ENCODE measurements around the gene DIP2C. TPM values are rescaled to one million over a fixed set of nuclear protein-coding genes. Genes with fewer than 3 reads are reported as not detected.
"Not testable (repeated sequence)": the region's sequence is repeated elsewhere in the genome, so short reads cannot be mapped to it uniquely, and the experiment has no call there.

The DIP2C gene
- total and polyA plus RNA-seq, 2 donors: 21.0 to 24.3 TPM

DNA sequence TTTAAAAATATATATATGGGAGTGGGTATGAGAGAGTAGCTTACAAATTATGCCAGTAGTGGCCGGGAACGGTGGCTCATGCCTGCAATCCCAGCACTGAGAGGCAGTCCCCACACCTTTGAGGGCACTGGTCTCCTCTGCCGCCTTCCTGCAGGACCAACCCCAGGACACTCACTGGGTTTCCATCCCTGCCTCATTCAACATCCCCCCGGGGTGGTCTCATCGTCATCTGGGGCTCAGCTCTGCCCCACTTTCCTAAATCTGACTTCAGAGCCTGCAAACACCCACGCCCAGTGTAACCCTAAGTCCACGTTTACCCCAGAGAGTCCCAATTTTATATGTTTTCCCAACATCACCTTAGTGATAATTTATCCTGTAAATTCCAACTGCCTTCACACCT is 96.5 kb downstream of the DIP2C start:
- 89% methylated on average over 7 of the region's 7 CpGs for WGBS
- Histone ChIP-seq H3K4me3 (ENCODE audit: low read depth, low read length) (no peak overlapping the region), H3K36me3 (ENCODE audit: insufficient read depth) (no peaks in the 10 kb centered on the region), H3K4me1 (ENCODE audit: insufficient read depth) (no peaks in the 10 kb centered on the region), H3K27ac (ENCODE audit: low read depth) (no peak overlapping the region)
- no peak for DNase-seq (ENCODE audit: extremely low spot score)

DNA sequence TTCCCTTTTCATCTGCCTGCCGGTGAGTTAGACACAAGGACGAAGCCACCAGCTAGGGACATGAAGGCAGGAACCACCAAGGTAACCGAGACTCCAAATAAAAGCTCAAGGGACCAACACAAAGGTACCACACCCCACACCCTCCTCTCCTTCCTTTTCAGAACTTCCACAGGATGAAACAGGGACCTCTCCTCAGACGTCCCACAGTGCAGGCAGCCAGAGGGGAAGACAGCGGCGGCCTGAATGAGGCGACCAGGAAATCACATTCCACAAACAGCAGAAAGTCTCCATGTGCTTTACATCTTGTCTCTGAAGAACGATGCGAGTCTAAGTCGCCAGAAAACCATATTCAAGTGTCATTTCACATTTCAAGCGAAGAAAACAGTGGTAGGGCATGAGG is 97.8 kb downstream of the DIP2C start:
- Histone ChIP-seq H3K4me3 (ENCODE audit: low read depth, low read length) (no peak overlapping the region), H3K36me3 (ENCODE audit: insufficient read depth) (no peaks in the 10 kb centered on the region), H3K27ac (ENCODE audit: low read depth) (no peak overlapping the region), H3K4me1 (ENCODE audit: insufficient read depth) (no peaks in the 10 kb centered on the region)
- WGBS: 87% methylated on average over 11 of the region's 11 CpGs
- no peak for DNase-seq (ENCODE audit: extremely low spot score)

DNA sequence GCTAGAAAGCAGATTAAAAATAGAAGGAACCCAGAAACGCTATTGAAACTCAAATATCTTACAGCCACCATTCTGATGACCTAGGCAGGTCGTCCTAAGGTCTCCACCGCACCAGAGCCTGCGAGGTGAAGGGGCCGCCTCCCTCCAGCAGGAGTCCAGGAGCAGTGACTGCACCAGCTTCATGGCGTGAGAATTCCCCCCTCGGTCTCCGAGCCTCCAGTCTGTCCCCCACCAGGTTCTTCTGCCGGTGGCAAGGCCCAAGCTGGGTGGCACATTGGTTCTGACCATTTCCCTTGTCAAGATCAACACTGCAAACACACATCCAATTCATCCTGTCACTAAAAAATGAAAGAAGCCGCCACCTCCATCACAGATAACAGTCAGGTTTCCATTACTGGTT is 98.7 kb downstream of the DIP2C start:
- Histone ChIP-seq H3K4me1 (ENCODE audit: insufficient read depth) (no peaks in the 10 kb centered on the region), H3K36me3 (ENCODE audit: insufficient read depth) (no peaks in the 10 kb centered on the region), H3K27ac (ENCODE audit: low read depth) (no peak overlapping the region), H3K4me3 (ENCODE audit: low read depth, low read length) (no peak overlapping the region)
- no peak for DNase-seq (ENCODE audit: extremely low spot score)
- WGBS: 96% methylated on average over 10 of the region's 10 CpGs

DNA sequence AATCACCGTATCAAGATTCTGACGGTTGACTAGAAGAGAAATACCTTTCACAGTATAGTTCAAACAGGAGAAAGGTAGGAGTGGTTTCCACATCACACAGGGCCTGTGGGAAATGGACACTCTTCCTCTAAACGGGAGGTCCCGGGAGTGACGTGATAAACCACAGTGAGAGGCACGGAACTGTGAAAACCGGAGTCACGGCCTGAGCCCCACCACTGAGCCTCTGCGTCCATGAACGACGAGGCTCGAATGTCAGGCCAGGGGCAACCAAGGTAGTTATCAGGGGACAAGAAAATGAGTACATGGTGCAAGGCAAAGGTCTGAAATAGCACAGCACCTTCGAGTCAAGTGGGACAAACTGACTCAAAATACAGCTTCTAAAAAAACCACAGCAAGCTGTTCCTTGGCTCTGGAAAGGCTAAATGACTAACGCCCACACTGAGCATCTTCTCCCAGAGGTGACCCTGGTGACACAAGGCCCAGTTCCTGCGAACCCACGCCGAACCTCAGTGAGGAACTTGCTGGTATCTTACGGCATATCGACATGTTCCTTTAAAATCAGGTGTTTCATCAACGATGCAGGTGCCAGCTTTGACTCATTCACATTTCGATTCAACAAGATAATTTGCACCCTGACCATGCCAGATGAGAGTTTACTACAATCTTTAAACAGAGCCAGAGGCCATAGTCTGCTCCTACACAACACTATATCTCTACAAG is 99.3 kb downstream of the DIP2C start:
- DNase-seq (ENCODE audit: extremely low spot score): no peak
- H3K4me3 ChIP-seq (ENCODE audit: low read depth, low read length): no peak overlapping the region
- no peak overlapping the region for H3K27ac ChIP-seq (ENCODE audit: low read depth)
- H3K36me3 ChIP-seq (ENCODE audit: insufficient read depth): no peaks in the 10 kb centered on the region
- WGBS: 90% methylated on average over 21 of the region's 21 CpGs
- H3K4me1 ChIP-seq (ENCODE audit: insufficient read depth): no peaks in the 10 kb centered on the region

DNA sequence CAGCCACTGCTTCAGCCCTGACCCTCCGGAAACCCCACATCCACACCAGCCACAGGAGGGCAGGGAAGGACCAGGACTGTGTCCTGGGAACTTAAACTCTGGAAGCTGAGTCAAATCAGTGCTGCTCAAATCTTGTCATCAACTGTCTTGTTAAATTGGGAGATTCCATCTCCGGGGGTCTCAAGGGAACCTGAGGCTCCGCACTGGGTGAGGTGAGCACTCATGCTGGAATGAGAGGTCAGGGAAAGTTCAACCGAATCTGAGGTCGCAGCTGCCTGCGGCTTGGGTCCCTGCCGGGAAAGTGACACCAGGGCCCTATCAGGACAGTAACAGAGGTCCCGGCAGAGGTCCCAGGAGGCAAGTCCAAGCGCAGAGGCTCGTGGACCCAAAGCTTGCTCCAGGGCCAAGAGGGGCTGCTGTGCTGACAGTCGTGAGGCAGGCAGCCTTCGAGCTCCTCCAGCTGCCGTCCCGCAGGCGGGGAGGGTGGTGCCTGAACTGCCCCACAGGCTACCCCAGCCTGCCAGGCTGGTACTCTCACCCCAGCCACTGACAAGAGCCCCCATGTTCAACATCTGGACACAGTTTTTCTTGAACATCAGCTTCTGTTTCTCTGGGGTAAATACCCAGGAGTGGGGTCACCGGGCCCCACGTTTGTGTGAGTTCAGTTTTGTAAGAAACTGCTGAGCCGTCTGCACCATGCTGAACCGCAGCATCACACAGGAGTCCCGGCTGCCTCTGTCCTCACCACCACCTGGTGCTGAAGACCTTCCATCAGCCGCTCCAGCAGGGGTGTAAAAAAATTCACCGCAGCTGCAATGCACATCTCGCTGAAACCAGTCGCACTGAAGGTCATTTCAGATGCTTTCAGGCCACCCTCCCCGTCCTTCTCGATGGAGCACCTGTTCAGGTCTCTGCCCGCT is 101.0 kb downstream of the DIP2C start:
- Histone ChIP-seq H3K27ac (ENCODE audit: low read depth) (no peak overlapping the region), H3K36me3 (ENCODE audit: insufficient read depth) (no peaks in the 10 kb centered on the region), H3K4me3 (ENCODE audit: low read depth, low read length) (no peak overlapping the region), H3K4me1 (ENCODE audit: insufficient read depth) (no peaks in the 10 kb centered on the region)
- no peak for DNase-seq (ENCODE audit: extremely low spot score)
- 60% methylated on average over 27 of the region's 27 CpGs for WGBS

DNA sequence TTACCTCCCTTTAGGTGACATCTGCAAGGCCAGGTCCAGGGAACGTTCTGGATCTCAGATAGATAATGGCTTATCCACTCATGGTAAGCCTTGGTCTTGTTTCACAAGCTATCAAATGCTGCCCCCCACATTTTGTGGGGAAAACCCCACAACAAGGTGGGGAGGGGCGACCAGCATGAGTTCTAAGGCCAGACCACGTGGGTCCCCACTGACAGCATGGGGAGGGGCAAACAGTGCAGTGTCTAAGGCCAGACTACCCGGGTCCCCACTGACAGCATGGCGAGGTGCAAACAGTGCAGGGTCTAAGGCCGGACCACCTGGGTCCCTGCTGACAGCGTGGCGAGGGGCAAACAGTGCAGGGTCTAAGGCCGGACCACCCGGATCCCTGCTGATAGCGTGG is 102.8 kb downstream of the DIP2C start:
- no peaks in the 10 kb centered on the region for H3K4me1 ChIP-seq (ENCODE audit: insufficient read depth)
- no peaks in the 10 kb centered on the region for H3K36me3 ChIP-seq (ENCODE audit: insufficient read depth)
- H3K27ac ChIP-seq (ENCODE audit: low read depth): no peak overlapping the region
- 93% methylated on average over 11 of the region's 11 CpGs for WGBS
- DNase-seq (ENCODE audit: extremely low spot score): no peak
- H3K4me3 ChIP-seq (ENCODE audit: low read depth, low read length): no peak overlapping the region

DNA sequence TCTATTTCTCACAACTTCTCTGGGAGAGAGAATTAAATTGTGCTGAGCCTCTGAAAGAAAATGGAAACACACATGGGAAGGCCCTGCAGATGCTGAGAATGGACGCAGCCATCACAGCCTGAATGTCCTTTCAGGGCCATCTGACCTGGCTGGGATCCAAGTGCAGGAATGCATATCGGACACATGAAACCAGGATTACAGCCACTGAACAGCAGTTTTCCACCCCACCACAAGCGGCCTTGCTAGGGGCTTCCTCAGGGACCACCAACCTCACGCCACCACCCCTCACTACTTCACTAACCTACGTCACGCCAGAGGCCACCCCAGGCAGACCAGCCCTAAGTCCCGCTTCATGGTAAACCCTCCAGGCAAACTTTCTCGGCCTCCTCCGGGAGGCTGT is 103.3 kb downstream of the DIP2C start:
- H3K4me1 ChIP-seq (ENCODE audit: insufficient read depth): peaks cover 3% of the 10 kb centered on the region
- WGBS: 92% methylated on average over 9 of the region's 9 CpGs
- no peaks in the 10 kb centered on the region for H3K36me3 ChIP-seq (ENCODE audit: insufficient read depth)
- no peak overlapping the region for H3K4me3 ChIP-seq (ENCODE audit: low read depth, low read length)
- DNase-seq (ENCODE audit: extremely low spot score): no peak
- no peak overlapping the region for H3K27ac ChIP-seq (ENCODE audit: low read depth)

DNA sequence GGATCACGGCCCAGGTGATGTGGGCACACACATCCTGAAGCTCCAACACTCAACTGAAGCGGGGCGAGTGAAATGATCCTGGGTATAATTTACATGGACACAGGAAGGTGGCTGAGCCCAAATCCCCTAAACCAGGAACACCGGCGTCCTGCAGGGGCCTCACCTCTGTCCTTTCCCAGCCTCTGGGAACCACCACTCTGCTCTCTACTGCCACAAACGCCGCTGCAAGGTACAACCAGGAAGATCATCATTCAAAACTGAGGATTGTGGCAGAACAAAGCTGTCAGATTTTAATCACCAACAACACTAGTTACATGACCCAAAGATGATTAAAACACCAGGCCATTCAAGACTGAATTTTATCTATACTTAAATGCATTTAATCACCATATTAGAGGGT is 104.0 kb downstream of the DIP2C start:
- Histone ChIP-seq H3K27ac (ENCODE audit: low read depth) (no peak overlapping the region), H3K36me3 (ENCODE audit: insufficient read depth) (no peaks in the 10 kb centered on the region), H3K4me1 (ENCODE audit: insufficient read depth) (peaks cover 3% of the 10 kb centered on the region), H3K4me3 (ENCODE audit: low read depth, low read length) (no peak overlapping the region)
- no peak for DNase-seq (ENCODE audit: extremely low spot score)
- 91% methylated on average over 7 of the region's 7 CpGs for WGBS

DNA sequence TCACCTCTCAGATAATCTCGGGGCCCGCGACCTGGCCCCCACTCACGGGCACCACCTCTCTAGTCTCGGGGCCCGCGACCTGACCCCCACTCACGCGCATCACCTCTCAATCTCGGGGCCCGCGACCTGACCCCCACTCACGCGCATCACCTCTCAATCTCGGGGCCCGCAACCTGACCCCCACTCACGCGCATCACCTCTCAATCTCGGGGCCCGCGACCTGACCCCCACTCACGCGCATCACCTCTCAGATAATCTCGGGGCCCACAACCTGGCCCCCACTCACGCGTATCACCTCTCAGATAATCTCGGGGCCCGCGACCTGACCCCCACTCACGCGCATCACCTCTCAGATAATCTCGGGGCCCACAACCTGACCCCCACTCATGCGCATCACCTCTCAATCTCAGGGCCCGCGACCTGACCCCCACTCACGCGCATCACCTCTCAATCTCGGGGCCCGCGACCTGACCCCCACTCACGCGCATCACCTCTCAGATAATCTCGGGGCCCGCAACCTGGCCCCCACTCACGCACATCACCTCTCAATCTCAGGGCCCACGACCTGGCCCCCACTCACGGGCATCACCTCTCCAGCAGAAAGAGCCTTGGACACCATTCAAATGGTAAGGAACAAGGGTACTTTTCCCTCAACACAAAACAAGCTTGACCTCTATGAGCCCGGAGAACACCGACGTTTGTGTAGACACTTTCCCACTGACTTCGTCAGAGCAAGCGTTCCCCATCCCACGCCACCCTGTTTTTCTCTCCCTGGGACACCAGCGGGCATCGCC is 104.8 kb downstream of the DIP2C start:
- DNase-seq (ENCODE audit: extremely low spot score); H3K27ac ChIP-seq (ENCODE audit: low read depth); H3K36me3 ChIP-seq (ENCODE audit: insufficient read depth); H3K4me3 ChIP-seq (ENCODE audit: low read depth, low read length); H3K4me1 ChIP-seq (ENCODE audit: insufficient read depth): not testable (repeated sequence)
- 96% methylated on average over 55 of the region's 55 CpGs for WGBS

DNA sequence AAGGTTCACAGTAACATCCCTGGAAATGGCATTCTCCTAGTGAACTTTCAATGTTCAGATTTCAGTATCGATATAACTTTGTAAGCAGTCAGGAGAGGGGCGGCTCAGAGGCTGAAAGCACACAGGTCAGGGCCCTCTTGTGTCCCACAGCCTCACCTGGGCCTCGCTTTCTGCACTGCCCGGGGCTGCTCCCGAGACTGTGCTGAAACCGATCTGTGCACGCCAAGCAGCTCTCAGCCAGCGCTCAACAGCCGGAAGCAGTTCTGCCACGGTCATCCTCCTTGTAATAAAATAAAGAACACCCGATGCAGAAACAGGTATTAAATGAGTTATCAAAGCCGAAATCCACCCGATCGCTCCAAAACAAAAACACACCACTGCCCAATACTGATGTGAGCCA is 106.0 kb downstream of the DIP2C start:
- DNase-seq (ENCODE audit: extremely low spot score): no peak
- Histone ChIP-seq H3K36me3 (ENCODE audit: insufficient read depth) (no peaks in the 10 kb centered on the region), H3K27ac (ENCODE audit: low read depth) (no peak overlapping the region), H3K4me3 (ENCODE audit: low read depth, low read length) (no peak overlapping the region), H3K4me1 (ENCODE audit: insufficient read depth) (peaks cover 3% of the 10 kb centered on the region)
- 93% methylated on average over 14 of the region's 14 CpGs for WGBS

DNA sequence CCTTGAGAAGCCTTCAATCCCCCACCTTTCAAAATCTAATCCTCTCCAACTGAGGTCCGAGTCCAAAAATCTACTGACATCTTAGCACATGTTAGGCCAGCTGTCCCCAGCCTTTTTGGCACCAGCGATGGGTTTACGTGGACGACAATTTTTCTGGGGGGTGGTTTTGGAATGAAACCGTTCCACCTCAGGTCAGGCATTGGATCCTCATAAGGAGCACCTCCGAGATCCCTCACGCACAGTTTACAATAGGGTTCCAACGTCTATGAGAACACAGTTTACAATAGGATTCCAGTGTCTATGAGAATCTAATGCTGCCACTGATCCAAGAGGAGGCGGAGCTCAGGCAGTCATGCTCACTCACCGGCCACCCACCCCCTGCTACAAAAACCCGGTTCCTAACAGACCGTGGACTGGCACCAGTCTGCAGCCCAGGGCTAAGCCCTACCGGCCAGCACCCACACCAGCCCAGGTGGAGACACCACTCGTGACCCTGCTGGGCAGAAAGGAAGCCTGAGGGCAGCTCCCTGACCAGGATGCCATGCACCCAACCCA is 107.6 kb downstream of the DIP2C start:
- Histone ChIP-seq H3K4me1 (ENCODE audit: insufficient read depth) (peaks cover 3% of the 10 kb centered on the region), H3K27ac (ENCODE audit: low read depth) (no peak overlapping the region), H3K4me3 (ENCODE audit: low read depth, low read length) (no peak overlapping the region), H3K36me3 (ENCODE audit: insufficient read depth) (no peaks in the 10 kb centered on the region)
- no peak for DNase-seq (ENCODE audit: extremely low spot score)
- WGBS: 48% methylated on average over 14 of the region's 14 CpGs

DNA sequence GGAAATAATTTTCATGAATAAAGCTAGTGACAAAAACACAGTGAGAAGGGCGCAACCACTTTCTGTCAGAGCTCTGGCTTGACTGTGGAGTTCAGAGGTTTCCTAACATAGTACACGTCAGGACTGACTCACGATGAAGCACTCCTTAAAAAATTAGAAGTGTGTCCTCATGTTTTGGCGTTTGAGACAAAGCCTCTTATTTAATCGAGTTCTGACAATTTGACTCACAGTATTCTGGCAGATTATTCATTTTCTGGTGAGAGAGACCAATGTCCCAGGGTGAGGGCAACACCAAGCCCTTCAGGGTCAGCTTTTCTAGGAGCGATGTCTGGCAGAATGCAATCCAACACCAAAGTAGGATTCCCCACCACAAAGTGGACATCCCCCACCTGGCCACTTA is 108.7 kb downstream of the DIP2C start:
- Histone ChIP-seq H3K4me1 (ENCODE audit: insufficient read depth) (peaks cover 3% of the 10 kb centered on the region), H3K27ac (ENCODE audit: low read depth) (no peak overlapping the region), H3K4me3 (ENCODE audit: low read depth, low read length) (no peak overlapping the region), H3K36me3 (ENCODE audit: insufficient read depth) (no peaks in the 10 kb centered on the region)
- no peak for DNase-seq (ENCODE audit: extremely low spot score)
- 57% methylated on average over 6 of the region's 6 CpGs for WGBS

DNA sequence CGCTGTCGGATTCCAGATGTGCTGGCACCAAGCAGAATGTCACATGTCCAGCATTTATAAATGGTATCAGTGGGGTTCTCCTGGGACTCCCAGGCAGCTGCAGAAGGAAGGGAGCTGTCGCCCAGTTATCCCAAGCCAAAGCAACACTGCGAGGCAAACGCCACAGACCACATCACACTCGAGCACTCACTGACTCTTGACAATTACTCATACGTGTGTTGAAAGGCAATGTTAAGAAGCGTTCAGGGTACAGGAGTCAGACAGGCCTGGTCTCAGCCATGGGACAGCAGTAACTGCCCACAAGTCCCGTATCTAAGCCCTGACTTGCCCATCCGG is 113.4 kb downstream of the DIP2C start:
- Histone ChIP-seq H3K36me3 (ENCODE audit: insufficient read depth) (no peaks in the 10 kb centered on the region), H3K27ac (ENCODE audit: low read depth) (no peak overlapping the region), H3K4me3 (ENCODE audit: low read depth, low read length) (no peak overlapping the region), H3K4me1 (ENCODE audit: insufficient read depth) (no peaks in the 10 kb centered on the region)
- WGBS: 79% methylated on average over 10 of the region's 10 CpGs
- no peak for DNase-seq (ENCODE audit: extremely low spot score)

Data from urinary bladder (tissue), 4 donors.